GM18502 (cell line): ENCODE measurements around the gene CDH1.

ENCODE experiments used
- ATAC-seq: cut with Tn5 transposase; IDR thresholded peaks from one replicate; pipeline ENCODE4 v1.9.1; 2021; ENCODE audit warnings: mild to moderate bottlenecking; ENCODE audit not compliant: unreplicated experiment, poor library complexity

Gene CDH1

GRCh38 chr16:68731637-68732036 lies 5.5 kb upstream of the CDH1 start:
- ATAC-seq: no peak

GRCh38 chr16:68732042-68732680 lies 4.9 kb upstream of the CDH1 start:
- ATAC-seq: no peak

- ATAC-seq: no peak
These were observed 4.2 kb upstream of the CDH1 start for GRCh38 chr16:68732741-68733399.

- ATAC-seq: no peak
These were observed 3.5 kb upstream of the CDH1 start for GRCh38 chr16:68733570-68733969.

- ATAC-seq: no peak
These were observed 2.3 kb upstream of the CDH1 start for GRCh38 chr16:68734782-68735181.

GRCh38 chr16:68736561-68736960 lies 531 bp upstream of the CDH1 start:
- no peak for ATAC-seq

GRCh38 chr16:68737730-68738629 lies 888 bp downstream of the CDH1 start:
- ATAC-seq: no peak

- no peak for ATAC-seq
These were observed 3.0 kb downstream of the CDH1 start for GRCh38 chr16:68739964-68740627.

GRCh38 chr16:68740628-68741346 lies 3.7 kb downstream of the CDH1 start:
- ATAC-seq: no peak

GRCh38 chr16:68743664-68744063 lies 6.6 kb downstream of the CDH1 start:
- no peak for ATAC-seq

GRCh38 chr16:68744744-68745280 lies 7.7 kb downstream of the CDH1 start:
- no peak for ATAC-seq

- no peak for ATAC-seq
These were observed 9.9 kb downstream of the CDH1 start for GRCh38 chr16:68746951-68747350.

- no peak for ATAC-seq
These were observed 12.3 kb downstream of the CDH1 start for GRCh38 chr16:68749432-68749831.

GRCh38 chr16:68750193-68750695 lies 13.2 kb downstream of the CDH1 start:
- no peak for ATAC-seq

GRCh38 chr16:68751160-68751559 lies 14.1 kb downstream of the CDH1 start:
- no peak for ATAC-seq

GRCh38 chr16:68752602-68753001 lies 15.5 kb downstream of the CDH1 start:
- no peak for ATAC-seq

- no peak for ATAC-seq
These were observed 17.1 kb downstream of the CDH1 start for GRCh38 chr16:68754084-68754792.

- peak; percentile 70 for ATAC-seq
These were observed 19.3 kb downstream of the CDH1 start for GRCh38 chr16:68756239-68756915.

GRCh38 chr16:68757625-68757935 lies 20.5 kb downstream of the CDH1 start:
- no peak for ATAC-seq
